D721Med (cell line): ENCODE results near the gene SEC24B.
"Not testable (repeated sequence)": the region's sequence is repeated elsewhere in the genome, so short reads cannot be mapped to it uniquely, and the experiment has no call there.

Source experiments
- DNase-seq: peaks from one replicate; pipeline ENCODE4 v3.0.0; 2011; ENCODE audit warnings: low spot score; ENCODE audit not compliant: insufficient read length
- FAIRE-seq: peaks from 2 replicates; lab custom pipeline; 2011; peaks lifted over from hg19 to GRCh38; lab: Jason Lieb, UNC
- CTCF ChIP-seq: IDR thresholded peaks from 2 replicates; pipeline ENCODE4 v1.5.1; 2012; ENCODE audit warnings: mild to moderate bottlenecking, control low read depth; ENCODE audit not compliant: insufficient read depth; ENCODE audit errors: missing control alignments

Gene SEC24B

GRCh38 chr4:109545401-109545800 lies 111.8 kb downstream of the SEC24B start:
- TF ChIP-seq CTCF, result no peak
- DNase-seq (no peak), FAIRE-seq (no peak)

GRCh38 chr4:109547394-109547793 lies 113.8 kb downstream of the SEC24B start:
- DNase-seq (no peak), FAIRE-seq (peak; percentile 29)
- no peak for TF ChIP-seq CTCF

GRCh38 chr4:109548655-109549054 lies 115.0 kb downstream of the SEC24B start:
- no peak for TF ChIP-seq CTCF
- FAIRE-seq (peak; percentile 25), DNase-seq (no peak)

- no peak for TF ChIP-seq CTCF
- FAIRE-seq (no peak), DNase-seq (no peak)
These were observed 118.6 kb downstream of the SEC24B start for GRCh38 chr4:109552237-109552636.

GRCh38 chr4:109553130-109553529 lies 119.5 kb downstream of the SEC24B start:
- no peak for TF ChIP-seq CTCF
- no peak for DNase-seq
- peak; percentile 58 for FAIRE-seq

- TF ChIP-seq CTCF, result no peak
- FAIRE-seq (no peak), DNase-seq (no peak)
These were observed 121.4 kb downstream of the SEC24B start for GRCh38 chr4:109554971-109555370.

GRCh38 chr4:109557433-109557832 lies 123.8 kb downstream of the SEC24B start:
- FAIRE-seq (no peak), DNase-seq (no peak)
- no peak for TF ChIP-seq CTCF

GRCh38 chr4:109558095-109558494 lies 124.5 kb downstream of the SEC24B start:
- not testable (repeated sequence) for DNase-seq, FAIRE-seq
